Measurements from ENCODE around the gene CCDC83.
"Not testable (repeated sequence)": the region's sequence is repeated elsewhere in the genome, so short reads cannot be mapped to it uniquely, and the experiment has no call there.

CCDC83 gene

DNA sequence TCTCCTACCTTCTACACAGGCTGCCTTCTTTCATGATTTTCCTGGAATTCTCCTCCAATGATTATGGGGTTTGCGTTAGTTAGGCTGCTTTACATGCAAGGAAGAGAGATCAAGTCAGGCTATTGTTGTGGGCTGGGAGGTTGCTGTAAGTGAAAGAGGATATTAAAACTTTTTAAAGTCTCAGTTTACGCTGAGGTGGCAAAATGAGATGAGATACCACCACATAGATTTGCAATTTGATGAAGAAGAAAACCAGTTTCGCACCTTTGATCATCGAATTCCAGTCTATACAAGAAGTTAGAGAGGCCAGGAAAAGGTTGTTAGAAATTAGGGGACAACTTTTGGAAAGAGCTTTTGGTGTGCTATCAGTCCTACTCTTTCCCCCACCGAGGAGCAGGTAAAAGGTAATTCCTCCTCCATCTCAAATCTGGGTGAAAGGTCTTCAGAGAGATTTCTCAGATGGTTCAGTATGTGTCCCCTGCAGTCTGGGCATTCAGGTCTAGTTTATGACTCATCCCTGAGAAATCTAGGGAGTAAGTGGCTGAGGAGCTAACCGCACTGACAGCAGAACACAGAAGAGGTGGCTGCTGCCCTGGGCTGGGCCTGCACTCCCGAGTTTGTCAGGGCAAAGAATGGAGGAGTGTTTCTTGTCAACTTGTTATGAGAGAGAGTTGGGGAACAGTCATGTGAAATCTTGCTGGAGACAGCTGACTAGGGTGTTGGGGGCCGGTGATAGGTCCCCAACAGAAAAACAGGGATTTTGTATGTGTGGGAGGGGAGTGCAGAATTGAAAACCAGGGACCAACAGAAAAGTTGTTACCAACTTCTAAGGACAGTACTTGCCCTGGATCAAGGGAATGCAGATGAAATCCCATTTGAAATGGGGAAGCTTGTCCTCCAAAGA lies 34.7 kb downstream of the CCDC83 start:
- no peak for DNase-seq

GRCh38 chr11:85893395-85893794 lies 38.2 kb downstream of the CCDC83 start:
- DNase-seq = no peak

GRCh38 chr11:85896876-85897275 lies 41.7 kb downstream of the CCDC83 start:
- no peak for DNase-seq

- DNase-seq = no peak
Observed at GRCh38 chr11:85898456-85898855, 43.3 kb downstream of the CCDC83 start.

DNA sequence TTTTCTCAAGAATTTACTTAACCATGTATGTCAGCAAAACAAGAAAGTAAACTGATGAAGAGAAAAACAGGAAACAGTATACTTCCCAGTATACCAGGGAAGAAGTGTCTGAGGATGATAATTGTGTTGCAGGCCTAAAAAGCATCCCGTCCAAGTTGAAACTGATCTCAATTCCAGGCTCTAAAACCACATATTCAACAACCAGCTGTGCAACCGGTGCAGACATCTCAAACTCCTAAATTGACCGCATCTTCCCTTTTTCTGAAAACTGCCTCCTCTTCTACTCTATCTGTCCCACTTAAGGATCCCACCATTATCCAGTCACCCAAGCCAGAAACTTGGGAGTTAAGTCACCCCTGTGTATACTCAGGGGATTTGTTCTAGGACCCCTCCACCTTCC lies 47.2 kb downstream of the CCDC83 start:
- DNase-seq = no peak

GRCh38 chr11:85903406-85903805 lies 48.2 kb downstream of the CCDC83 start:
- DNase-seq = no peak

- DNase-seq = no peak
Observed at GRCh38 chr11:85903811-85904210, 48.6 kb downstream of the CCDC83 start.

DNA sequence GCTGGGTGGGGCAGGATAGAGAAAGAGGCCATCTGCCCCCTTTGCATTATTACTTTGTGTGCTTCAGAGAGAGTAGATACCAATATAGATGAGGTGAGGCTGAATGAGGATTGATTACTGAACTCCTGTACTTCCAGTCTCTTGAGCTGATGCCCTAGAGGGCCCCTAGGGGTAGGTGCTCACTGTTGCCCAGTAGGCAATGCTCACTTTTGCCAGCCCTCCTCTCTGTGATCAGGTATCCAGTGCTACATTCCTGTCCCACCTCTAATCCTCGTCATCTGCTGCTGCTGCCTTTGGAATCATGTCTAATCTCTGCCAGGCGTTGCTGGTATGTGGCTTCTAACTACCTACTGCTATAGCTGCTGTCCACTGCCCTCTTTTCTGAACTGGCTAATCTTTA lies 57.2 kb downstream of the CCDC83 start:
- no peak for DNase-seq

DNA sequence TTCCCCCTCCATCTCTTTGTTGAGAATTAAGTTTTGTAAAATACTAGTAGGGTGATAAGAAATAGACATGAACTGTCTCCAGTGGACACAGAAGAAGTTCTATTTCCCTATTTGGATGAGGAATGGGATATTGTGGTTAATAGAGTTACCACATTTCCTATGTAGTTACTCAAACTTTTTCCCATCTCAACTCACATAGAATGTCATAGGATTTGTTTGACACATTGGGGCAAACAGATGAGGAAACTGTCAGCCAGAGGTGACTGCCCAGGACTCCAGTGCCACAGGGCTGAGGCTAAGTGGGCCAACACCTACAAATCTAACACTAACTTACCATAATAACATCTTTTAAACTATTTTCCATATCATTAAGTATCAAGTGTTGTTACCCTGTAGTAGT lies 58.3 kb downstream of the CCDC83 start:
- no peak for DNase-seq

DNA sequence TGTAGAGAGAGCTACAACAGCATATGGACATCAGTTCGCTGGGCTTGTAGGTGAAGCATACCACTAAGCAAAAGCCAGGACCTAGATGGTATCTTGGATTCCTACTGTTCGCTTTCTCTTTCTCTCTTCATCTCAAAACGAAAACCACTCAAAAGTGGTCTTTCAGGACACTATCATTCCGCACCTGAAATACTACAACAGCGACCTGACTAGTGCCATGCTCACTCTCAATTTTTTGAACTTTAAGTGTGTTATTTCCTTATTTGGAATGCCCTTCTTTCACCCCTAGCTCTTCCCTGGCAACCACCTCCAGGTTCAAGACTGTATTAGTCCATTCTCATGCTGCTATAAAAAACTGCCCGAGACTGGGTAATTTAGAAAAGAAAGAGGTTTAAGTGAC lies 59.2 kb downstream of the CCDC83 start:
- no peak for DNase-seq

GRCh38 chr11:85918910-85919794 lies 64.0 kb downstream of the CCDC83 start:
- DNase-seq = no peak

GRCh38 chr11:85922367-85922766 lies 67.2 kb downstream of the CCDC83 start:
- no peak for DNase-seq

DNA sequence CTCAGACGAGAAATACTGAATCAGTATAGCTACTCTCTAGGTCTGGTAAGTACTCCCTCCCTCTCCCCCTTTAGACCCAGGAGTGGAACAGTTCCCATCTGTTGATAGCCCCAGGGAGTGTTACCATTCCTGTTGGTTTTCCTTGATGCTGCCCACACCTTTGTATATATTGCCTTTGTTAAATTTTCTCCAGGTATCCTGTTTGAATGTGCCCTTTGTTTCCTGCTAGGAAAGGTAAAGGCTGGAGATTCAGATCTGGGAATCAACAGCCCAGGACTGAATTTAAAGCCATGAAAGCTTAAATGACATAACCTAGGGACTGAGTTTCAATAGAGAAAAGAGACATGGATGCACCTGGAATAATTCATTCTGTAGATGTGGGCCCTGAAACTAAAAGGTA lies 68.3 kb downstream of the CCDC83 start:
- DNase-seq = no peak

GRCh38 chr11:85926653-85927214 lies 71.6 kb downstream of the CCDC83 start:
- not testable (repeated sequence) for DNase-seq

DNA sequence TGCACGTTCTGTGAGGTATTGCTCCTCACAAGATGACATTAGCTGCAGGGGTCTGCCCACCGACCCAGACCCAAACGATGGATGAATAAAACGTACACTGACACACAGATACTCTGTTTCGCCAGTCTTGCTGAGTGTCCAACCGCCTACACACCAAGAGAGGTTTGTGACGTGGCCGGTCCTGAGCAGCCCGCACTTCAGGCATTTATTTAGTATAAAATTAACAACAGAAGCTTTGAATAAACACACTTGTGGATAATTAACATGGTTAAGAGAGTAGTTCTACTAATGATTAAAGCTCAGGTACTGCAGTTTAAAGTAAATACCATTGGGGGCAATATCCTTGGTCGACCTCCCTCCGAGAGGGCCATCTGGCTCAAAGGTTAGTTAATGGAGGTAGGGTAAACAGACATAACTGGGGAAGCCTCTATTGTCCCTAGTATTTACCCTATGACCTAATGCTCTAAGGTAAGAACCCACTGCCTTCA lies 75.7 kb downstream of the CCDC83 start:
- no peak for DNase-seq

GRCh38 chr11:85934596-85935169 lies 79.5 kb downstream of the CCDC83 start:
- no peak for DNase-seq

GRCh38 chr11:85935751-85936150 lies 80.6 kb downstream of the CCDC83 start:
- DNase-seq = no peak

- no peak for DNase-seq
Observed at GRCh38 chr11:85937835-85938234, 82.7 kb downstream of the CCDC83 start.

DNA sequence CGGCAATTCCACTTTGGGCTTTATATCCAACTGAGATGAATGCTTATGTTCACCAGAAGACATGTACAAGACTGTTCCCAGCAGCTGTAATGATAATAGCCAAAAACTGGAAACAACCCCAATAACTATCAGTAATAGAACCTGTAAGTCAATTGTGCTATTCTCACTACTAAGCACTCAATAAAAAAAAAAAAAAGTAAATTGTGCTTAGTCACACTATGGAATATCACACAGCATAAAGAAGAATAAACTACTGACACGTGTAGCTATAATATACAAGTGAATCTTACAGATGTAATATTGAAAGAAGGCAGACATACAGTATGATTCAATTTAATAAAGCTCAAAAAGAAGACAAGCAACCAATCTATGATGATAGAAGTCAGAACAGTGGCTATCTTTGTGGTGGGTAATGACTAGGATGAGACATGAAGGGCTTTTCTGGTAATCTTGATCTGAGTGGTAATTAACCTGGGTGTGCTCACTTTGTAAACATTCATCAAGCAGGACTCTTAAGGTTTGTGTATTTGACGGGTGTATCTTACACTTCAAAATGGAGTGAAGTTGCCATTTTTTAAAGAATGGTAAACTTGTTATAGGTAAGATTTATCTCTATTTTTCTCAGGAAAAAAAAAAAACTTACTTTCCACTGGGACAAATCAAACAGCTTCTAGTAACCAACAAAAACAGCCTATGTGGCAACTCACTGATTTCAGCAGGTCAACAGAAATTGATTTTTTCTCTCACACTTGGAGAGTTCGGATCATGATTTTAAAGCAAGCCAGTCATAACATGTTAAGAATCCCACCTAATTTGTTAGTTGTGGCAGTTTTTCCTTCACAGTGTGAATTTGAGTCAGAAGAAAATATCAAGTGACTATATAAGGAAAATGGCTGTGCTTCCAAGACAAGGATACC lies 84.2 kb downstream of the CCDC83 start:
- no peak for DNase-seq

GRCh38 chr11:85941380-85941973 lies 86.3 kb downstream of the CCDC83 start:
- no peak for DNase-seq

GRCh38 chr11:85945296-85945695 lies 90.1 kb downstream of the CCDC83 start:
- no peak for DNase-seq
